HPDE6-E6E7 (cell line): Measurements from ENCODE around the gene TC2N.
A peak's percentile ranks its signal among the peaks of the same experiment; 100 is the strongest.
"Not testable (repeated sequence)": the region's sequence is repeated elsewhere in the genome, so short reads cannot be mapped to it uniquely, and the experiment has no call there.

Experiments
- DNase-seq: peaks from one replicate; pipeline ENCODE4 v3.0.0; 2011; ENCODE audit warnings: missing footprints; ENCODE audit errors: extremely low spot score

The TC2N gene

DNA sequence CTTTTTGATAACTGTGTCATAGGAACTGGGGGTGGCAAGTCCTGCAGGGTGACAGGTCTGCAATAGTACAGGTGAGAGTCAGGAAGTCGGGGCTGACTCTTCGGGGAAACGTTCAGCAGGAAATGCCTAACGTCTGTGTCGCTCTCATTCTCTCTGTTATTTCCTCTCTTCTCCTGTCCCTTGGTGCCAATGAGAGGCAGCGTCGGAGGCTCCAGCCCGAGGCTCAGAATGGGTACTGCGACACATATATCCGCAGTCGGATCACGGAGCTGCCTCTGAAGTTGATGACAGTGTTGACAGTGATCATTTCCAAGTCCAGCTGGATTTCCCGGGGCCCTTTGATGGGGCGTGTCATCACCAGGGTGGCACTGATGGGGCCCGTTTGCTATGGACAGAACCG, 2.7 kb upstream of the TC2N start:
- DNase-seq, result peak; percentile 33

DNA sequence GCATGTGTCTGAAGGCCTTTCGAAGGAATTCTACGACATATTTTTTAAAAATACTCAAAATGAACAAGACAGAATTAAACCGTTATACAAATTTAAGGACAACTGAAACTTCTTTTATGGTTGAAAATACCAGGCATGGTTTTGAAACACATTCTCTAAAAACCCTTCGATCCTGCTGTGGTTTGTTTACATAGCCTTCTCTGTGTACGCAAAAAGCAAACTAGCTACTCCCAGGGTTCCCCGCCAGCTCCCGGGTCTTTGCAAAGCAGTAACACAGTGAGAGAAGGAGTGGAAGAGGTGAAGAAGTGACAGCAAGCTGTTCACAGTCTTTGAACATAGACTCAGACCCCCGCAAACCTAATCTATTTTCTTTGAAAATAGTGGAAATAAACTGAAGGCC, 2.2 kb upstream of the TC2N start:
- DNase-seq, result no peak

DNA sequence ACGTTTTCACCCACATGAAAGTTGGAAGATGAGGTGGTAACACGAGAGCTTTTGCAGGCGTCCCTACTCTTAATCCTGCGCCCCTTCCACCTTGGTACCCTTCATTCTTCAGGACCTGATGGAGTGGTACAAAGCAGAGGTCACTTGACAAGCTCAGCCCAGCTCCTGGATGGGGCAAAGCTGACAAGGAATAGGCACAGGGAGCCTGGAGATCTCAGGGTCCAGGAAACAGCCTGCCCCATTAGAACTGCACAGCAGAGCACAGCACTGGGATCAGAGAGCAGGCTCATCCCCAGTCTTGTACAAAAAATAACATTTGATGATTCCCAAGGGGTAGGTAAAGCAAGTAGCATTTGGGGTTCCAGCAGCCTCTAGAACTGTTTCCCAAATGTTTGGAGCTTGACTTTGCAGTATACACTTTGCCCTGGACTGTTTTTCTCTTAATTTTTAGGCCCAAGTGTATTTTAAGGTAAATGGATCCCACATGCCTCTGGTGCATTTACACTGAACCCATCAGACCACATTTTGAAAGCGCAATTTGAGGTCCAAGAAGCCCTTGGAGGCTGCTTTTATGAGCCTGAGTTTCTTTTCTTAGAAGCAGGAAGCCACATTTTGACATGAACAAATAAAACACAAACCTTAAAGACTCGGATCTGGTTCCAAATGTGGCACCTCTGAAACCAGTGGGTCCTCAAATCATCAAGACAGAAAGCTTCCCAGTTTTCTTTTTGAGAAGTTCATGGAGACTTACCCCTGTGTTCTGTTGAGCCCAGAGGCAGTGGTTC, 633 bp downstream of the TC2N start:
- DNase-seq, result no peak

DNA sequence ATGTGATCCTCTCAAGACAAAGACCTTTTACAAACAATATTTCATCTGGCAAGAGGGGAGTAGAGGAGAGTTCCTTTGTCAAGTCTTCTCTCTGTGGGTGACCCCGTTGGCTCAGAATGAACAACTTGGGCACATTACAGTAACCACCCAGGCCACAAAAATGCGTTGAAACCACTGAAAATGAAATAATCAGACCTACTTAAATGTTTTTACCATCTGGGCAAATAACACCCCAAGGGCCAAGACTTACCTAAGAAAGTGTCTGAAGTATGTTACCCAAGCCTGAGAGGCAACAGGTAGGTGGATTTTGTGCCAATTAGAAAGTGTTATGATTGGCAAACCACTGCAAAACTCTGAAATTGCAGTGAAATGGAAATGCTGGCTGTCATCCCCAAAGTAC, 1.3 kb downstream of the TC2N start:
- DNase-seq, result no peak

DNA sequence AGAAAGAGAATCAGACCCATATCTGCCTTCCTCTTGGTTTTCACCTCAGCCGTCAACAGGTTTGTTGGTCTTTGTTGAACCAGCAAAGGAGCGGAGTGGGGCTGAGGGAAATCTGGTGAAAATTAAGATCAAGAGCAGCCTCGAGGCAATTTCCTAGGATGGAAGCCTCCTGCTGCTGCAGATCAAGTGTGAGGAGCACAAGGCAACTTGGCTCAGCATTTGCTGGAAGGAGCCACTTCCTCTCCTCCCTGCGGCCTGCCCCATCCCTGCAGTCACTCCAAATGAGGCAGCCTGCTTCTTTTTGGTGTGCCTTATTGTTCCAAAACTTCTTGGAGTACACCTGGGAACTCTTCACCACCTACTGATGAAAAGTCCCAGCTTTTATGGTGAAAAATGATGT, 4.9 kb downstream of the TC2N start:
- DNase-seq, result no peak

DNA sequence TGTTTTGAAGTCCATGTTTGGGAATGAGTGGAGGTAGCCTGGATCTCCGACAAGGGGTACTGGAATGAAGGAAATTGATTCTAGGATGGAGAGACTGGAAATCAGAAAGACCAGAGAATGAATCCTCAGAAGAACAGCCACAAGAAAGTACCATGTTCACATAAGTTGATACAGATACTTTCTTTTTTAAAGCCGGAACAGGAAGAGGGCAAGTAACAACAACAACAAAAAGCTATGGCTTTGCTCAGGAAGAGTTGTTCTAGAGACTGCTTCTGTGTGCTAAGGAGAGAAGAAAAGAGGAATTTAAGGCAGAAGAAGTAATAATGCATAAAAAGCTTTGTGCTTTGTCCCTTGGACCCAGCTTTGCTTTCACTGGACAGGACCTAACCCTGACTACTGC, 6.2 kb downstream of the TC2N start:
- DNase-seq, result no peak

DNA sequence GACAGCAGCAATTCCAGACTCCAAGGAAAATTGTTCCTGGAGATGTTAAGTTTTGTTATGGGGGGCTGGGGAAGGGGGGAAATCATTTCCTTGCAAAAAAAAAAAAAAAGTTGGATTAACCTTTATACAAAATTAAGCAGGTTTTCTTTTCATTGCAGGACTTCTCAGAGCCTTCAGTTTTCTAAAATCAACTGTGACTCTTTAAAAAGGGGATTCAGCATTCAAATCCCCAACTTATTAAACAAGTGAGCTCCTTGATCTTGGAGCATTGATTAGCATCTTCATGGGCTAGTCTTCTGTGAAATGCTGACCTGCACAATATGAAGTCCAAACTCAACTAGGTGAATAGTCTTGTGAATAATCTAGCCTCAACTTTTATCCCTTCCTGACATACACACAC, 7.1 kb downstream of the TC2N start:
- no peak for DNase-seq

DNA sequence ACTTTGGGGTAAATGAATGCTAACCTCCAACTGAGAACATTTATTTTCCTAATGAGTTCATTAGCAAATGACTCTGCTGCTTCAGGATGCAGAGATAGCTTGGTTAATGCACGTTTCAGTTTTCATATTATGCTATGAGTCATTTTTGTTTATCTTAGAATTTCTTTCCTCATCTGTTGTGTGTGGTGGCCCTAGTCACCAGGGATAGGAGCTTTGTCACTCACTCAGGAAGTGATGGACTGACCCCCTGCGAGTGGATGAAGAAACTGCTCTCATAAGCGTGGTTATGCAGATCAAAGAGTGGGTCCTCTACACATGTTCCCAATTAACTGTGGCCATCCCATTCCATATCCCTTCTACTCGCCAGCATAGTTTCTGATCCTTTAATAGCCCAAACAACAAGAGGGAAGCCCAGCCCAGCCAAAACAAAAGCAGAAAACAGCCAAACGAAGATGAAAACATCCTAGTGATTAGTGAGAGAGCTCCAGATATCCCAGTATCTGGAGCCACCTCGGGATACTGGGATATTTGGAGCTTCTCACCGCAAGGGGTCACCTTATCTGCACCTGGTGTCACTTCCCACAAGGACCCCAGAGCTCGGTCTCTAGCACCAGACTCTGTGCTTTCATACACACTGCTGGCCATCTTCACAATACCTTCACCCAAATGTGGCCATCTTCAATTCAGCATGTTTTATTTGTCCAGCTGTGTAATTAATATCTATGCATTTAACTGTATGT, 8.6 kb downstream of the TC2N start:
- DNase-seq, result no peak

DNA sequence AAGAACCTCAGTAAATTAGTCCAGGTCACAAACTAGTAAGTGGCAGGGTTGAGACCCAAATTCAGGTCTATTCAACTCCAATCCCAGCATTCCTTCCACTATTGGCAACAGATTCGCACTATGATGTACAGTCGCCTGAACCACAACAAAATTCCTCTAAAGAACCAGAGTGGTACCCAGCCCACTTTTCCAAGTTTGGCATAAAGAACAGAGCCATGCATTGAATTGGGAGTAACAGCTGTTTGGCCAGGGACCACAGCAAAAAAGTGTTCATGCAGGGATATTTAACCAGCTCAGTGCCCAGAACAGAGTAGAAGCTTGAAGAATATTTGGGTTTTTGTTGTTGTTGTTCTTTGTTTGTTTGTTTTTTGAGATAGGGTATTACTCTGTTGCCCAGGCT, 9.7 kb downstream of the TC2N start:
- DNase-seq, result no peak

DNA sequence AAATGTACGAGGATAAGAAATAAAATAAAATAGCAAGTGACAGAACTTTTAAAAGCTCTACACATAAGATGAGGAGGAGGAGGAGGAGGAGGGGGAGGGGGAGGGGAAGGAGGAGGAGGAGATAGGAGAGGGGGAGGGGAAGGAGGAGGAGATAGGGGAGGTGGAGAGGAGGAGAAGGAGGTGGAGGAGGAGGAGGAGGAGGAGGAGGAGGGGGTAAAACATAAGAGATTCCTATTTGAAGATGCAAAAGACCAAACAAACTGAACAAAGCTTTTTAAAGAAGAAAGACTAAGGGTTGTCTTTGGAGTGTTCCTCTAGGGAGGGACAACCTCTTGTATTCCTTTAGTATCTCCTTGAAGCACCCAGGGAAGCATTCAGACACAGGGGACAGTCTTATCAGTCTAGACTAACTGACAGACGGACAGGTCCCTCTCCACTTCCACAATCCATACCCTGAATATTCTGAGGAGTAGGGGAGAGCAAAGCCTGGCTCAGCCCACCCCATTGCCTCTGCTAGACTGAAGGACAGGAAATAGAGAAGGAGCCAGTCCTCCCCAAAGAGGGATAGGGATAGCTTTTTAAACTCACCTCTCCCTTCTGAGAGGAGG, 12.9 kb downstream of the TC2N start:
- DNase-seq, result no peak

DNA sequence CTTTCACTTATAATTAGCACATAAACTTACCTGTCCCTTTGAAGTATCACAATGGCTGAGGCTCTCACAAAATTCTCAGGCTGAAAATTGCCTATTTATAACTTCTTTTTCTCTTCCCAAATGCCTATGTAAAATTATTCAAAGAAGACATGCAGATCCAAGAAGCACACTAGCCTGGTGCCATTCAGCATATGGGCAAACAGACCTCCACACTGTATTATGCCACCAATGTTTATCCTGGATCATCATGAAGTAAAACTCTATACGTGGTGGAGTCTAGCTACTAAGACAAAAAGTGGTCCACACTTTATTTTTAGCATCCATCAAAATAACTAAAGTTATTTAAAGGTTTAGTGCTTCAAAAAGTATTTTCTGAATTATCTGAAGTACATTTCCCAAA, 15.8 kb downstream of the TC2N start:
- DNase-seq, result no peak

DNA sequence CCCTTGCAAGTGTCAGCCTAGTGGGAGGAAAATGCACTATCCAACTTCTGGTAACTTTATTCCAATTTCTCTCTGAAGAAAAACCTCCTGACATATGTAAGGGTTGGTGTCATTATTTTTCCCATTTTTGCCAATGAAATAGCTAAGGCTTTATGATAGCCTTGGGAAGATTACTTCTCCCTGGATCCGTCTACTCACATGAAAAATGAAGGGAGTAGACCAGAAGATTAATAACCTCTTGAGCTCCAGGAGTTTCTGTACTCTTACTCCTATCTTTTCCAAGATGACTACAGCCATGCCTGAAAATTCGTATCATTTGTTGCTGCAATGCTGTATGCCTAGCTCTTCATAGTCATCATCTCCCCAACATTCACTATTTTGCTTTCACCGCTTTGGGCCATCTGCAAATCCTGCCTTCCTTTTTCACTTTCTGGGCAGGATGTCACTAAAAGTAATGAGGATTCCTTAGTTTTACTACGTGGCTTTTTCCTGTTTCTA, 18.8 kb downstream of the TC2N start:
- DNase-seq, result no peak

DNA sequence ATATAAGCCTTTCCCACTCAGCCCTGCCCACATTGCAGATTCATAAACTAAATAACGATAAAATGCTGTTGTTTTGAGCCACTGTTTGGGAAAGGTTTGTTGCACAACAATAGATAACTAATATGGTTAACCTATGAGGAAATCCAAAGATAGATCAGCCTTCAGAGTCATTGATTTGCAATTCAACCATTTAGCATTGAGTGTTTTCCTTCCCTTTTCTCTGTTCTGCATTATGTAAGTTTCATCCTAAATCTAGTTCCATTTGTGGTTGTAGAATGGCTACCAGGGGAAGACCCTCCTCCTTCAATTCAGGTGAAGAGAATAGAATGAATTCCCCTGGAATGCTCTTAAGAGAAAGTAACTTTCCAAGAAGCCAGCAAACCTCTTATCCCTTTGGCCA, 19.6 kb downstream of the TC2N start:
- no peak for DNase-seq

DNA sequence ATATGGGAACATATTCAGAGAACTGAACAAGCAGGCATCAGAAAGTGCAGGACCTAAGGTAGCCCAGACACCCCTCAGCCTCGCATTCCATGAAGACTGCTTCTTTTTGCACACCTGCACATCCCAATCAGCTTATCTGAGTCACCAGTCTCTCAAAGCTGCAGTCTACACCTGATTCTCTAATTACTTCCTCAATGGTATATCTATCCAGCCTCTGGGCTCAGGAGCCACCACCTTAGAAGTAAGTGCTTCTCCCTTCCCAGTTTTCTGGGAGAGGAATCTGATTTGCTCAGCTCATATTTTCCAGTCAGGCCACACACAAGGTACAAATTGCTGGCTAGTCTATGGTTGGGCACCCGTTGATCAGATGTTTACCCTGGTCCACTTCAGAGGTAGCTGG, 21.7 kb downstream of the TC2N start:
- no peak for DNase-seq

DNA sequence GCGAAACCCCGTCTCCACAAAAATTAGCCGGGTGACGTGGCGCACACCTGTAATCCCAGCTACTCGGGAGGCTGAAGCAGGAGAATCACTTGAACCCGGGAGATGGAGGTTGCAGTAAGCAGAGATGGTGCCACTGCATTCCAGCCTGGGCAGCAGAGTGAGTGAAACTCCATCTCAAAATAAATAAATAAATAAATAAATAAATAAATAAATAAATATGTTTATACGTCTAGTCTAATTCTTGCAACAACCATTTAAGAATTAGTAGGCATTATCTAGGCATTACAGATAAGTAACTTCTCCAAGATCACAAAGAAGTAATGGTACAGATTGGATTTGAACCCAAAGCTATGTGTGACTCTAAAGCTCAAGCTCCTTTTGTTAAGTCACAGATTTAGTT, 22.3 kb downstream of the TC2N start:
- DNase-seq, result not testable (repeated sequence)

DNA sequence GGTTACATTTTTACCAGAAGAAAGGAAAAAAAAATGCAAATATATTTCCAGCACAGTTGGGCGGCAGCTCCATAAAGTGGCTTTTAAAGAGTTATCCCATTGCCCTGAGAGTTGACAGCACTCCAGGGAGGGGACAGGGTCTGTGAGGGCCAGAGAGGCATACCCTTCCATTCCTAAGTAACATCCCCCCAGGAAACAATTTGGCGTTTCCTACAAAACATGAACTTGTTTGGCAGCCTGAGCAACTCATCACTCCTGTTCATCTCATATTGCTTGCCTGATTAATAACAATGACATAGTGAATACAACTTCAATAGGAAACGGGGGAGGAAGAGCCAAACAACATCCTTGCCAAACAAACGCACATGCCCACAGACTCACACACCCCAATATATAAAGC, 23.3 kb downstream of the TC2N start:
- no peak for DNase-seq

DNA sequence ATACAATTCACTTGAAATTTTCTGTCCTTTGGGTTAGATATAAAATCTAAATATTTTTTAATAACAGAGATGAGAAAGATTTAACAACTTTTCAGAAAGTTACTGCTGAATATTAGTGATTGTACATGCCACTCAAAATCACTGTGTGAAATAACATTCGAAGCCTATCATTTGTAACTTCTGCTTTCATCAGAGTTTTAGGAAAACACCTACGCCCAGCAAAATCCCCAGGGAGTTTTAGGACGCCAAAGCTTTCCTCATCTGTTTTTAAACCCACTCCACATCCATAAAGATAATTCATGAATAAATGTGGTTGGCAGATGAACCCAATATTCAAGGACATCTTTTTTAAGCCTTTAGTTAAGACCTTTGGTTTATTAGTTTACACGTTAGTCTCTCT, 23.9 kb downstream of the TC2N start:
- no peak for DNase-seq

DNA sequence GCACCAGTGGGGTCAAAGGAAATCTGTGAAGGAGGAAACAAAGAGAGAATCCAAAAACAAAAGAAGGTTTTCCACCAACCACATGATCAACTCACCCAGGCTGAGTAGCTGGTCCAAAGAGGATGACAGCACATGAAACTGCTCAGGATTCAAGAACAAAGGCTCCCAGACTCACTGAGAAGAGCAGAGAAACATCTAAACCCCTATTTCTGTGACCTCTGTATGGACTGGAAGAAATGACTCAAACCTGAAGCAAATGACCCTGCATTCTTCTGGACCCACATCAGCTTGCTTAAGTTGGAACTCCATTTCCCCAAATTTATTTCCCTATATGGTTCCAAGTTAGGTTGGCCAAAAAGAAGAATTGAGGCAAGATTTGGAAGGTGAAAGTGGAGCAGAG, 26.3 kb downstream of the TC2N start:
- DNase-seq, result no peak

DNA sequence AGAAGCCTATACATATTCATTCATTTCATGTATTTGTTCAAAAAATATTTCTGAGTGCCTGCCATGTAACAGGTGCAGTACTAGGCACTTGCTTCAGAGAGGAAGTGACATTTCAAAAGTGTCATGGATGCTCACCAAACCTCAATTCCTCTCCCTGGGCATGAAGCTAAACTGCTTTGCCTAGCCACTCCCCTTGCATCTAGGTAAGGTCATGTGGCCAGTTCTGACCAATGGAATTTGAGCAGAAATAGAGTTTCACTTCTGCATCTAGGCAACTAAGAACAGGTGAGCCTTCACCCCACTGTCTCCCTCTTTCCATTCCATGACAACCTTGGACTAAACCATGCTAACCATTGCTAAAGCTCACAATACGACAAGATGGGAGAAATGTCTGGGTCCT, 27.6 kb downstream of the TC2N start:
- no peak for DNase-seq

DNA sequence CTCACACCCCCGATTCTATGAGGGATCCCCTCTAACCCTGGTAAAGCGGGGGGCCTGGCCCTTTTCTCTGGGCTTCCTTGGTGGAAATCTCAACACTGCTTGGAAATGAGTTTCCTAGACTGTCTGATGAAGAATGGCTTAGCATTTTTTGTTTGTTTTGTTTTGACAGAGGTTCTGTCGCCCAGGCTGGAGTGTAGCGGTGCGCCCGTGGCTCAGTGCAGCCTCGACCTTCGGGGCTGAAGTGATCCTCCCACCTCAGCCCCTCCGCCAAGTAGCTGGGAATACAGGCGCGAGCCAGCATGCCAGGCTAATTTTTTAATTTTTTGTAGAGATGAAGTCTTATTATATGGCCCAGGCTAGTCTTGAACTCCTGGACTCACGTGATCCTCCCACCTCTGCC, 30.3 kb downstream of the TC2N start:
- no peak for DNase-seq

DNA sequence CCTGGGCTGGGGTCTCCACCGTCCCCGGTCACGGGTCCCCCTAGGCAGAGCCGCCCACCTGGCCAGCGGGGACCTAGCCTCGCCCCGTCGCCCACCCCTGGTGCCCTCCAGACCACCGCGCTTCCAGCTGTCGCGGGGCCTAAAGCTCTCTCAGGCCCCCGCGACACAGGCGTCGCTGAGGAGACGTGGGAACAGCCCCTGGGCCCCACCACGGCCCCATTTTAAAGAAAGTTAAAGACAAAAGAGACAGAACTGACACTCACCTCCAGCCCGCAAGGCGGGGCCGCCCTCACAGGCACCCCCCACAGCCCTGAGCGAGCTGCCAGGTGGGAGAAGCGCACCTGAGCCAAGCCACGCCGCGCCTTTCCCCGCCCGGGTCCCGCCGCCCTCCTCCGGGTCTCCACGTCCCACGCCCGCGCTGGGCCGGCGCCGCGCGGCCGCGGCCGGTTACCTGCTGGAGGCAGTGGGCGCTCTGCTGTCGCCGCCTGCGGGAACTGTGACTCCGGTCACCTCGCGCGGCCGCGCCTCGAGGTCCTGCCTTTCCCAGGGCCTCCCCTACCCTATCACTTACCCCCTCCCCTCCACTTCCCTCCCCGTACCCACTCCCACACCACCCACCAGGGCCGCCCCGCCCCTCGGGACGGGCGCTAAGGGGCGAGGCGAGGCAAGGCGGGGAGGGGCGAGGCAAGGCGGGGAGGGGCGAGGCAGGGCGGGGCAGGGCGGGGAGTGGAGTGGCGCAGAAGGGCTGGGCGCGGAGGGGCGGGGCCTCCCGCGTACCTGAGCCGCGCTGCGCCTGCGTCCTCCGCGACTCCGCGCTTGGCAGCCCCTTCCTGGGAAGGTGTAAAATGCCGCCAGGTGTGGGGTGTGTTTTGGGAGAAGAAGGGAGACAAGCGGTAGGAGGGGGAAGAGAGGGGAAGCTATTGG, 31.2 kb downstream of the TC2N start:
- peak; percentile 91 for DNase-seq
